ENCODE results near the gene IGSF21. TPM values are rescaled to one million over a fixed set of nuclear protein-coding genes. Genes with fewer than 3 reads are reported as not detected.

Gene IGSF21
- total and polyA plus RNA-seq, 4 donors = 0.31 to 1.5 (median 0.88) TPM

DNA sequence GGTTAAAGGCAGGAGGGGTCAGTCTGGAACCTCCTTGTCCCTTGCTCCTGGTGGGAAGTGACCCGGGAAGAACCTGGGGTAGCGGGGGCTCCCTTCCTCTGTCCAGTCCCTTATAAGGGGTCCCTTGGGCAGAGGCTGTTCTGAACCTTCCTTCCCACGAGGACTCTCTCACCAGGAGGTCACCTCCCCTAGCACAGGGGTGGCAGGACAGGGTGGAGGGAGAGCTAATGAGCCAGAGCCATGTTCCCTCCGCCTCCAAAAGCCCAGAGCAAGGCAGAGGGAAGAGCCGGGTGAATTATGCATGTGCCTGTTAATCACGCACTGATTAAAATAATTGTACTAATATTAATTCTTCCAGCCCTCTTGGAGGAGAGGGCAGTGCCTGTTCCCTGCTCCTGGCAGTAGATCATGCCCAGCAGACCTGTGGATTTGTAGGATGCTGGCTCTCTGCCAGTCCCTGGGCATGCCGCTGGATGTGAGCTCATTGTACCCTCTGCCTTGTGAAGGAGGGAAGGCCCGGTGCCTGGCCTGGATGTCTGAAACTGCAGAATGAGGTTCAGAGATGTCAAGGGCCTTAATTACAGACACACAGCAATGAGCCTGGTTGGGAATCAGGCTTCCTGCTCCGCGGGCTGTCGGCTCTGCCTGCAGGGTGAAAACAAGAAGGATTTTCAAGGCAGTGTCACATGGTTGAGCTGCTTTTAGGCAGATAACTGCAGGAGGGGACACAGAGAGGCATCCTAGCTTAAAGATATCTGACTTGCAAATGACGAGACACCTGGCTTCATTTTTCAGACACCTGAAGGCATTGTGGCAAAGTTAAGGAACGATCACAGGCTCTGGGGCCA lies 68.2 kb downstream of the IGSF21 start:
- Histone ChIP-seq H3K36me3 (ENCODE audit: control insufficient read depth in 4 of 4, insufficient read depth in 3 of 4, low read depth in 1 of 4, low read length in 3 of 4) (no peaks in the 10 kb centered on the region), H3K27me3 (ENCODE audit: control insufficient read depth in 4 of 4, insufficient read depth in 4 of 4, low read length in 3 of 4) (peaks cover 0 to 3% (median 0%) of the 10 kb centered on the region in 4 donors), H3K4me1 (ENCODE audit: control insufficient read depth in 4 of 4, insufficient read depth in 4 of 4, low read length in 3 of 4) (no peaks in the 10 kb centered on the region), H3K9ac (ENCODE audit: low read depth in 1 of 2, low read length in 2 of 2) (no peak overlapping the region), H3K9me3 (ENCODE audit: control insufficient read depth in 4 of 4, low read length in 3 of 4) (no peaks in the 10 kb centered on the region), H3K4me3 (ENCODE audit: low read depth in 1 of 3, low read length in 3 of 3) (no peak overlapping the region), H3K27ac (ENCODE audit: low read depth in 1 of 2, low read length in 2 of 2) (no peak overlapping the region)
- 41% methylated on average over 13 of the region's 13 CpGs for WGBS
- TF ChIP-seq JUND (IDR thresholded peaks at IDR 0.05) = no peak
- no peak for DNase-seq (ENCODE audit: low spot score)

DNA sequence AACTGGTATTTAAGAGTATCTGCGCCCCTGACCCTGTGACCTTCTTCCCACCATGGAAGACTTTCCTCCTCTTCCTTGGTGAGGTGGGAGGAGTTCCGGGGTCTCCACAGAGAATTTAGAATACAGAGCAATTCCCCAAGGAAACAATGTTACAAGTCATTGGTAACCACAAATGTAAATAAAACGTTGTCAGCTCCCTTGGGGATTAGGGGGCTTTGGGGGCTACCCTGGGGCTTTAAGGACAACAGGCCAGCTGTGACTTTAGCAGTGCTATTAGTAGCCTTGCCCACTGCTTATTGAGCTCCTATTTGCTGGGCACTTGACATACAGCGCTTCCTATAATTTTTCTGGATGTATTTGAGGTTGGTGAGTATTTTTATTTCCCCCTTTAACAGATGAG lies 69.0 kb downstream of the IGSF21 start:
- no peak overlapping the region for H3K9ac ChIP-seq (ENCODE audit: low read depth in 1 of 2, low read length in 2 of 2)
- no peak overlapping the region for H3K4me3 ChIP-seq (ENCODE audit: low read depth in 1 of 3, low read length in 3 of 3)
- TF ChIP-seq SP1 (IDR thresholded peaks at IDR 0.05) (no peak), JUND (IDR thresholded peaks at IDR 0.05) (no peak), YY1 (IDR thresholded peaks at IDR 0.05) (no peak)
- H3K9me3 ChIP-seq (ENCODE audit: control insufficient read depth in 4 of 4, low read length in 3 of 4) = no peaks in the 10 kb centered on the region
- DNase-seq (ENCODE audit: low spot score) = no peak
- no peaks in the 10 kb centered on the region for H3K4me1 ChIP-seq (ENCODE audit: control insufficient read depth in 4 of 4, insufficient read depth in 4 of 4, low read length in 3 of 4)
- WGBS = 55% methylated on average over 4 of the region's 4 CpGs
- no peaks in the 10 kb centered on the region for H3K36me3 ChIP-seq (ENCODE audit: control insufficient read depth in 4 of 4, insufficient read depth in 3 of 4, low read depth in 1 of 4, low read length in 3 of 4)
- H3K27ac ChIP-seq (ENCODE audit: low read depth in 1 of 2, low read length in 2 of 2) = no peak overlapping the region
- H3K27me3 ChIP-seq (ENCODE audit: control insufficient read depth in 4 of 4, insufficient read depth in 4 of 4, low read length in 3 of 4) = peaks cover 0 to 3% (median 0%) of the 10 kb centered on the region in 4 donors

DNA sequence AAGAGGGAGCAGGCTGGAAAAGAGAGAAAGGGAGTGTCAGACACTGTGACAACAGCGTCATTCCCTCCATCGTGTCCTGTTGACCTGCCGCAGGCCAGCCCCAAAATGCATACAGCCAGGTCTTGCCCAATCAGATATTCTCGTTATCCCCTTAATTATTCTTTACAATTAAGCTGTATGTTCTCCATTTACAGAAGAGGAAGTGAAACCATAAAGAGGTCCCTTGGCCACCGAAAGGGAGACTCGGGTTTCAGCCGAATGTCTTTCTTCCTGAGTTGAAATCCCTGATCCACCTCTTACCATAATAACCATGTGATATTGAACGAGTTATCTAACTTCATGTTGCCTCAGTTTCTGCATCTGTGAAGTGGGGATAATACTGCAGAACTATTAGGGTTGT lies 70.5 kb downstream of the IGSF21 start:
- H3K4me1 ChIP-seq (ENCODE audit: control insufficient read depth in 4 of 4, insufficient read depth in 4 of 4, low read length in 3 of 4) = no peaks in the 10 kb centered on the region
- DNase-seq (ENCODE audit: low spot score) = no peak
- H3K9ac ChIP-seq (ENCODE audit: low read depth in 1 of 2, low read length in 2 of 2) = no peak overlapping the region
- TF ChIP-seq FOXA2 (IDR thresholded peaks at IDR 0.05) (no peak), JUND (IDR thresholded peaks at IDR 0.05) (no peak), YY1 (IDR thresholded peaks at IDR 0.05) (no peak), RAD21 (IDR thresholded peaks at IDR 0.05) (no peak)
- TF ChIP-seq, protein P1, sequence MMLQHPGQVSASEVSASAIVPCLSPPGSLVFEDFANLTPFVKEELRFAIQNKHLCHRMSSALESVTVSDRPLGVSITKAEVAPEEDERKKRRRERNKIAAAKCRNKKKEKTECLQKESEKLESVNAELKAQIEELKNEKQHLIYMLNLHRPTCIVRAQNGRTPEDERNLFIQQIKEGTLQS (IDR thresholded peaks at IDR 0.05) = no peak
- TF ChIP-seq, protein P2, sequence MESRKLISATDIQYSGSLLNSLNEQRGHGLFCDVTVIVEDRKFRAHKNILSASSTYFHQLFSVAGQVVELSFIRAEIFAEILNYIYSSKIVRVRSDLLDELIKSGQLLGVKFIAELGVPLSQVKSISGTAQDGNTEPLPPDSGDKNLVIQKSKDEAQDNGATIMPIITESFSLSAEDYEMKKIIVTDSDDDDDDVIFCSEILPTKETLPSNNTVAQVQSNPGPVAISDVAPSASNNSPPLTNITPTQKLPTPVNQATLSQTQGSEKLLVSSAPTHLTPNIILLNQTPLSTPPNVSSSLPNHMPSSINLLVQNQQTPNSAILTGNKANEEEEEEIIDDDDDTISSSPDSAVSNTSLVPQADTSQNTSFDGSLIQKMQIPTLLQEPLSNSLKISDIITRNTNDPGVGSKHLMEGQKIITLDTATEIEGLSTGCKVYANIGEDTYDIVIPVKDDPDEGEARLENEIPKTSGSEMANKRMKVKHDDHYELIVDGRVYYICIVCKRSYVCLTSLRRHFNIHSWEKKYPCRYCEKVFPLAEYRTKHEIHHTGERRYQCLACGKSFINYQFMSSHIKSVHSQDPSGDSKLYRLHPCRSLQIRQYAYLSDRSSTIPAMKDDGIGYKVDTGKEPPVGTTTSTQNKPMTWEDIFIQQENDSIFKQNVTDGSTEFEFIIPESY (IDR thresholded peaks at IDR 0.05) = no peak
- TF ChIP-seq, protein P3, sequence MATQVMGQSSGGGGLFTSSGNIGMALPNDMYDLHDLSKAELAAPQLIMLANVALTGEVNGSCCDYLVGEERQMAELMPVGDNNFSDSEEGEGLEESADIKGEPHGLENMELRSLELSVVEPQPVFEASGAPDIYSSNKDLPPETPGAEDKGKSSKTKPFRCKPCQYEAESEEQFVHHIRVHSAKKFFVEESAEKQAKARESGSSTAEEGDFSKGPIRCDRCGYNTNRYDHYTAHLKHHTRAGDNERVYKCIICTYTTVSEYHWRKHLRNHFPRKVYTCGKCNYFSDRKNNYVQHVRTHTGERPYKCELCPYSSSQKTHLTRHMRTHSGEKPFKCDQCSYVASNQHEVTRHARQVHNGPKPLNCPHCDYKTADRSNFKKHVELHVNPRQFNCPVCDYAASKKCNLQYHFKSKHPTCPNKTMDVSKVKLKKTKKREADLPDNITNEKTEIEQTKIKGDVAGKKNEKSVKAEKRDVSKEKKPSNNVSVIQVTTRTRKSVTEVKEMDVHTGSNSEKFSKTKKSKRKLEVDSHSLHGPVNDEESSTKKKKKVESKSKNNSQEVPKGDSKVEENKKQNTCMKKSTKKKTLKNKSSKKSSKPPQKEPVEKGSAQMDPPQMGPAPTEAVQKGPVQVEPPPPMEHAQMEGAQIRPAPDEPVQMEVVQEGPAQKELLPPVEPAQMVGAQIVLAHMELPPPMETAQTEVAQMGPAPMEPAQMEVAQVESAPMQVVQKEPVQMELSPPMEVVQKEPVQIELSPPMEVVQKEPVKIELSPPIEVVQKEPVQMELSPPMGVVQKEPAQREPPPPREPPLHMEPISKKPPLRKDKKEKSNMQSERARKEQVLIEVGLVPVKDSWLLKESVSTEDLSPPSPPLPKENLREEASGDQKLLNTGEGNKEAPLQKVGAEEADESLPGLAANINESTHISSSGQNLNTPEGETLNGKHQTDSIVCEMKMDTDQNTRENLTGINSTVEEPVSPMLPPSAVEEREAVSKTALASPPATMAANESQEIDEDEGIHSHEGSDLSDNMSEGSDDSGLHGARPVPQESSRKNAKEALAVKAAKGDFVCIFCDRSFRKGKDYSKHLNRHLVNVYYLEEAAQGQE (IDR thresholded peaks at IDR 0.05) = no peak
- no peaks in the 10 kb centered on the region for H3K36me3 ChIP-seq (ENCODE audit: control insufficient read depth in 4 of 4, insufficient read depth in 3 of 4, low read depth in 1 of 4, low read length in 3 of 4)
- H3K27ac ChIP-seq (ENCODE audit: low read depth in 1 of 2, low read length in 2 of 2) = no peak overlapping the region
- H3K9me3 ChIP-seq (ENCODE audit: control insufficient read depth in 4 of 4, low read length in 3 of 4) = no peaks in the 10 kb centered on the region
- H3K27me3 ChIP-seq (ENCODE audit: control insufficient read depth in 4 of 4, insufficient read depth in 4 of 4, low read length in 3 of 4) = peaks cover 0 to 3% (median 0%) of the 10 kb centered on the region in 4 donors
- no peak overlapping the region for H3K4me3 ChIP-seq (ENCODE audit: low read depth in 1 of 3, low read length in 3 of 3)
- 30% methylated on average over 8 of the region's 8 CpGs for WGBS

Measured in liver (tissue), 9 donors.